ENCODE measurements around the gene CIDEC.

The CIDEC gene

GRCh38 chr3:9879830-9880549 is at the start of gene CIDEC:
CIDEC (minus strand) TSS chr3:9880253; CDS start chr3:9878486, 1,767 bp downstream.
- no peak for DNase-seq

DNA sequence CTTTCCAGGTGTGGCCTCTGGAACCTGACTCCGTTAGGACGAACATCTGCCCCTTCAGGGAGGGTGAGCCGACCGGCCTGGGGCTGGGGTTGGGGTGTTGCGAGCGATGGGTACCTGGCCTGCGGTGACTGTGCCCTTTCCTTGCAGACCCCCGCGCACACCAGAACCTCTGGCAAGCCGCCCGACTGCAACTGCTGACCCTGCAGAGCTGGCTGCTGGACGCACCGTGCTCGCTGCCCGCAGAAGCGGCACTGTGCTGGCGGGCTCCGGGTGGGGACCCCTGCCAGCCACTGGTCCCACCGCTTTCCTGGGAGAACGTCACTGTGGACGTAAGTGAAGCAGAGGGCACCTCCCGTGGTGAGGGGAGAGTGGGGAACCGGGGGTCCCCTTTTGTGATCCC is 48.1 kb upstream of the CIDEC start:
- DNase-seq, result no peak

- no peak for DNase-seq
These were observed 38.4 kb upstream of the CIDEC start for GRCh38 chr3:9918261-9919038.

DNA sequence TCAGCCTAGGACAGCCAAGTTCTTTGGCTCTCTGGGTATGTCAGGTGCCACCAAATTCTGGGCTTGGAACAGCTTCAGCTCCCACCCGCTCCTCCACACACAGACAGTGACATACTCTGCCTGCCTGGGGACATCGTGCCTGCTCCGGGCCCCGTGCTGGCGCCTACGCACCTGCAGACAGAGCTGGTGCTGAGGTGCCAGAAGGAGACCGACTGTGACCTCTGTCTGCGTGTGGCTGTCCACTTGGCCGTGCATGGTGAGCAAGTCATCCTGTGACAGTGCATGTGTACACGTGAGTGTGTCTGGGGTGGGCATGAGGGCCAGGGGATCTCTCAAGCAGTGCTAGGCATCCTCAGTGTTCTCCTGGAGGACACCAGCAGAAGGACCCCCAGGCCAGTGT is 37.8 kb upstream of the CIDEC start:
- no peak for DNase-seq

DNA sequence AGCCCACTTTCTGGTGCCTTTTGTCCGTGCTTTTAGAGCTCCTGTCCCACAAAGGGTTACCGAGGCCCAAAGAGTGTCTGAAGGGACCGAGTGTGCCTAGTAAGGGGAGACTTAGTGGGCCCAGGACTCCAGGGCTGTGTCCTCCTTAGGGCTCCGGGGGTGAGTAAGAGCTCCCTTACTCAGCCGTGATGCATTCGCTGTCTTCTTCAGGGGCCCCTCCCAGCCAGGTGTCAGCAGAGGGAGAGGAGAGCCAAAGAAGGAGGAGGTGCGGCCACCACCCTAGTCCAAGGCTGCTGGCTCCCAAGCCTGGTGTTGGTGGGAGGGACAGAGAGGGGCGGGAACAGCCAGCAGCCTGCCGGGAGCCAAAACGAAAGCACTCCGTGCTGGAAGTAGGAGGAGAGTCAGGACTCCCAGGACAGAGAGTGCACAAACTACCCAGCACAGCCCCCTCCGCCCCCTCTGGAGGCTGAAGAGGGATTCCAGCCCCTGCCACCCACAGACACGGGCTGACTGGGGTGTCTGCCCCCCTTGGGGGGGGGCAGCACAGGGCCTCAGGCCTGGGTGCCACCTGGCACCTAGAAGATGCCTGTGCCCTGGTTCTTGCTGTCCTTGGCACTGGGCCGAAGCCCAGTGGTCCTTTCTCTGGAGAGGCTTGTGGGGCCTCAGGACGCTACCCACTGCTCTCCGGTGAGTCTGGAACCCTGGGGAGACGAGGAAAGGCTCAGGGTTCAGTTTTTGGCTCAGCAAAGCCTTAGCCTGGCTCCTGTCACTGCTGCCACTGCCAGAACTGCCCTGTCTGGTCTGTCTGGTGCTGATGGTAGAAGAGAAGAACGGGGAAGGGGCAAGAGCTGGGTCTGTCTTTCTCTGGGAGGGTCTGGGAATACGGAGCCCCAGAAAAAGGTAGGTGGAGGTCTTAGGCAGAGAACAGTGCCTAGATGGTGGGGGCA is 37.0 kb upstream of the CIDEC start, which contains the start of gene IL17RC:
Gene IL17RC (plus strand): TSS at position 365 of the 947 bp plus-strand sequence. CDS start 218 bp downstream, at position 583.
- DNase-seq, result peak; percentile 37

DNA sequence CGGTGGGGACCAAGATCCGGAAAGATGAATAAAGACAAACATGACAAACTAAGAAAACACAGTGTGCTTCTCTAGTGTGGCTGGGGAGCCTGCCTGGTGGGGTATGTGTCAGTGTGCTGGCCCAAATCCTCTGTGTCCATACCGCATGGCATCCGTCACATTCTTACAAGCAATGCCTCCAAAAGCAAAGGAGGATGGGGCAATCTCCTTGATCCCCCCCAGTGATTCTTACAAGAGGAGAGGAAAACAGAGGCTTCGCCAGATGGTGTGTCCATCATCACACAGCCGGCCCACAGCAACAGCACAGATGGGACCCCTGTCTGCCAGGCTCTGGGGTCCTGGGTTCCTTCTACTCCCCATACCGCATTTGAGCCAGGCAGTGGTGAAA is 36.3 kb upstream of the CIDEC start:
- DNase-seq, result no peak

GRCh38 chr3:9915254-9916141 is 35.4 kb upstream of the CIDEC start:
- no peak for DNase-seq

DNA sequence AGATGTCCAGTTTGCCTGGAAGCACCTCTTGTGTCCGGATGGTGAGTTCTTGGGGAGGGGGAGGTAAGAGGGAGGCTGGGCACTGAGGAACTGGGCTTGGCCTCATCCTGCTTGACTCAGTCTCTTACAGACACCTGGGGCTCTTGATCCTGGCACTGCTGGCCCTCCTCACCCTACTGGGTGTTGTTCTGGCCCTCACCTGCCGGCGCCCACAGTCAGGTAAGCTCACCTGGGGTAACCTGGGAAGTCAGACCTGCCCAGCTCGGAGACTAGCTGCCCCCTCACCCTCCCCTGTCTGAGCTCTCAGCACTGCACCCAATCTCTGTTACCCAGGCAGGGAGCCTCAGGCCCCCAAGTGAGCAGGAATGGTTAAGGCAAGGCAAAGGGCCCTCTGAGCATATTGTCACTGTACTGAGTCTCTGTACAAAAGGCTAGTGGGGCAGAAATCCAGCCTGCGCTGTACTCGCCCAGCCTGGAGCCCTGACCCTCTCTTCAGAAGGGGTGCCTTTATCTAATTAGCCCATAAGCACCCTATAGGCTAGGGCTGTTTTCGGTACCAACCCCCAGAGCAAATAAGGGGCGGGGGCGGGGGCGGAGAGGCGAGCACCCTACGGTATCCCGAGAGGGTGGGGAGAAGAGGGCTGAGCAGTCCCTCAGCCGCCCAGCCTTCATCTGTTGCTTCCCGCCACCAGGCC is 34.7 kb upstream of the CIDEC start:
- no peak for DNase-seq

DNA sequence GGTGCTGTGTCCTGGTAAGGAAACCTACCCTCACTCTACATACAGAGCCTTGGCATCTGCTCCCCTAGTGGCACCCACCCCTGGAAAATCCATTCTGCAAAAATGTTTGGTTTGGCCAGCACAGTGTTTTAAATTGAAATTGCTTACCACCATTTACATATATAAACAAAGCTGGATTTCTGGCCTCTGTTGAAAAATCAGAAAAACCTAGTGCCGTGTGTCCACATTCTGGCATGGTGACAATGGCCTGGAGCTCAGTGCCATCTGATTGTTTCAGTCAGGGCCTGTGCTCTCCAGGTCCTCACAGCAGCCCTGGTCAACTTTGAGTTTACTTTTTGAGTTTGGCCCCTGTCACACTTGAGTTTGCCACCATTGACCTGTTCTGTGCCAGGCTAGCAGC is 34.0 kb upstream of the CIDEC start:
- DNase-seq, result no peak

DNA sequence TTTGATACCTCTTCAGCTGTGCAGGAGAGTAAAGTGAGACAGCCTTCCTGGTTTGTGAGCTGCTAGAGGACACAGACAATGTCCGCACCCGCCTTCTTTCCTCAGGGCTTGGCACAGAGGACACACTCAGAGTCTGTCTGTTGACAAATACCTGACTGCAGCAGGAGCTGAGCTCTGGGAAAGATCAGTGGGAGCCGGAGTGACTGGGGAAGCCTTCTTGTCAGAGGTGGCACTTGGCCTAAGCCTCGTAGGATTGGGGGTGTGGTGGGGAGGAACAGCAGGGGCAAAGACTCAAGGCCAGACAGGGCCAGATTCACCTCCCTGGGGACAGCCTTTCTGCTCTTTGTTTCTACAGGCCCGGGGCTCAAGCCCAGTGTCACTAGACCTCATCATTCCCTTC is 33.5 kb upstream of the CIDEC start:
- no peak for DNase-seq

GRCh38 chr3:9912294-9912935 is 32.4 kb upstream of the CIDEC start:
- no peak for DNase-seq

GRCh38 chr3:9911863-9912262 is 31.8 kb upstream of the CIDEC start:
- no peak for DNase-seq

DNA sequence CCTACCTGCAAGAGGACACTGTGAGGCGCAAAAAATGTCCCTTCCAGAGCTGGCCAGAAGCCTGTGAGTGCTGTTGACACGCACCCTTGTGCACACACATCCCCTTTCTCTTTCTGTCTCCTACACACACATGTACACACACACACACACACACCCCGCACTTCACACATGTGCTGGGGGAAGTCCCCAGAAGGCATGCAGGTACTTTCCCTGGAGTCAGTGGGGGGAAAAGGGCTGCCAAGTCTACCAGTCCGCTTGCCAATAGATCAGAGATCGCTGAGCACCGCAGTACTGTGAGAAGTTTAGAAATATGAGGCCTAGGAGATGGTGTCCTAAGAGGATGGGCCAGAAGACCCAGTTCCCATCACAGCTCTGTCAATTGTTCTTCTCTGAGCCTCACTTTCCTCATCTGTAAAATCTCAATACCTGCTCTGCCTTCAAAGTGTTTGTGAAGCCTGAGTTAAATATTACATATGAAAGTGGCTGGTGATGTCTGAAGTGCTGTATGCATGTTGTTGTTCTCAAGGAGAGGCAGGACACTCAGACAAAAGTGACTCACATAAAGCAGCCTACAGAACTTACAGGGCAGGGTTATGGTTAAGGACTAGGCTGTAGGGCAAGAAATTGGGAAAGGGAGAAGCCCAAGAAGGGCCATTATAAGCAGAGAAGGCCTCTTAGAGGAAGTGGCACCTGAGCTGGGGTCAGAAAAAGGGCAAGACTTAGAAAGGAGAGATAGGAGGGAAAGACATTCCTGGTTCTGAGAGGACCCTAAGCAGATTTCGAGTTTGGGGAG is 29.4 kb upstream of the CIDEC start:
- DNase-seq, result no peak

GRCh38 chr3:9908286-9908685 is 28.2 kb upstream of the CIDEC start:
- DNase-seq, result no peak

- no peak for DNase-seq
These were observed 26.4 kb upstream of the CIDEC start for GRCh38 chr3:9906480-9906879.

DNA sequence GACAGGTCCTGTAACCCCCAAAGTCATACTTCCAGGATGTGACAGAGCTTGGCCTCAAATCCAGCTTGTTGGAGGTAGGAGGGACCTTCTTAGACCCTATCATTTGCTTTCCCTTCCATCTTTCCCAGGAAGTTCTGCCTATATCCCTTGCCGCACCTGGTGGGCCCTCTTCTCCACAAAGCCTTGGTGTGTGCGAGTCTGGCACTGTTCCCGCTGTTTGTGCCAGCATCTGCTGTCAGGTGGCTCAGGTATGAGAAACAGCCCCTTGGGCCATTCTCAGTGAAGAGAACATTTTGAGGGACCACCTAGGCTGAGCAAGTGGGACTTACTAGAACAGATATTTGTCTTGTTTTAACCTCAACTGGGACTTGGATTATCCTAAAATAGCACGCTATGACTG is 23.9 kb upstream of the CIDEC start:
- DNase-seq, result no peak

GRCh38 chr3:9903238-9903624 is 23.2 kb upstream of the CIDEC start:
- no peak for DNase-seq

- no peak for DNase-seq
These were observed 22.6 kb upstream of the CIDEC start, which contains the start of gene IL17RE for GRCh38 chr3:9902372-9903237. IL17RE (plus strand) TSS chr3:9902848; CDS start chr3:9902933, 85 bp downstream.

- no peak for DNase-seq
These were observed 21.9 kb upstream of the CIDEC start for GRCh38 chr3:9901967-9902366.
